Cerebellar nuclear complex (tissue), 1 donor: ENCODE results near the gene C1QTNF1.
A peak's percentile ranks its signal among the peaks of the same experiment; 100 is the strongest.
"Not testable (repeated sequence)": the region's sequence is repeated elsewhere in the genome, so short reads cannot be mapped to it uniquely, and the experiment has no call there.

Experiments used
- DNase-seq, 2 experiments: peaks; one replicate each; lab custom pipeline; 2025; lab: John Stamatoyannopoulos, UW

The C1QTNF1 gene

GRCh38 chr17:79005063-79005861, 18.7 kb upstream of the C1QTNF1 start:
- peak; percentile 81 to 82 for DNase-seq

- DNase-seq, result no peak
Observed at GRCh38 chr17:79006046-79006445, 17.9 kb upstream of the C1QTNF1 start.

GRCh38 chr17:79006794-79007503, 17.0 kb upstream of the C1QTNF1 start:
- no peak for DNase-seq

GRCh38 chr17:79007504-79008381, 16.2 kb upstream of the C1QTNF1 start:
- DNase-seq, result no peak

GRCh38 chr17:79008666-79009387, 15.1 kb upstream of the C1QTNF1 start:
- no peak for DNase-seq

GRCh38 chr17:79009397-79010303, 14.3 kb upstream of the C1QTNF1 start, which contains the start of gene CANT1:
CANT1 (minus strand) TSS chr17:79009764; CDS start chr17:78997622, 12,142 bp downstream.
- no peak for DNase-seq

GRCh38 chr17:79010304-79010646, 13.7 kb upstream of the C1QTNF1 start:
- no peak for DNase-seq

GRCh38 chr17:79011451-79012147, 12.4 kb upstream of the C1QTNF1 start:
- DNase-seq, result no peak

- DNase-seq, result no peak
Observed at GRCh38 chr17:79012563-79013134, 11.3 kb upstream of the C1QTNF1 start.

- no peak for DNase-seq
Observed at GRCh38 chr17:79014158-79014758, 9.7 kb upstream of the C1QTNF1 start.

- DNase-seq, result no peak
Observed at GRCh38 chr17:79017546-79018369, 6.2 kb upstream of the C1QTNF1 start.

- no peak for DNase-seq
Observed at GRCh38 chr17:79018370-79018695, 5.6 kb upstream of the C1QTNF1 start.

GRCh38 chr17:79019261-79019631, 4.7 kb upstream of the C1QTNF1 start:
- DNase-seq, result no peak

- no peak for DNase-seq
Observed at GRCh38 chr17:79019632-79020584, 4.1 kb upstream of the C1QTNF1 start.

GRCh38 chr17:79020631-79021301, 3.2 kb upstream of the C1QTNF1 start:
- DNase-seq, result no peak

- DNase-seq, result not testable (repeated sequence)
Observed at GRCh38 chr17:79021929-79022328, 2.0 kb upstream of the C1QTNF1 start.

- DNase-seq, result no peak
Observed at GRCh38 chr17:79022507-79022991, 1.4 kb upstream of the C1QTNF1 start.
